Upper lobe of left lung (tissue), 6 donors: ENCODE data around the gene GPR82. TPM values are rescaled to one million over a fixed set of nuclear protein-coding genes. Genes with fewer than 3 reads are reported as not detected.

ENCODE experiments used
- ATAC-seq, 2 donors: fragments of 200-7000 bp; cut with Tn5 transposase; one replicate each; pipeline ENCODE4 v1.9.1; 2022; ENCODE audit warnings: mild to moderate bottlenecking in 2 of 2, moderate library complexity in 2 of 2; ENCODE audit not compliant: low FRiP score in 2 of 2
- DNase-seq, 2 donors: peaks; one replicate each; pipeline ENCODE4 v3.0.0-alpha.2; 2019 to 2020
- H3K27ac ChIP-seq, 4 donors: fragments of 200-600 bp; sonication (generic); one replicate each; pipeline ENCODE4 v1.5.1; 2016 to 2019
- H3K27me3 ChIP-seq, 4 donors: fragments of 200-600 bp; sonication (generic); one replicate each; pipeline ENCODE4 v1.5.1; 2017 to 2019
- H3K36me3 ChIP-seq, 4 donors: fragments of 200-600 bp; sonication (generic); one replicate each; pipeline ENCODE4 v1.5.1; 2016 to 2019
- H3K4me1 ChIP-seq, 4 donors: fragments of 200-600 bp; sonication (generic); one replicate each; pipeline ENCODE4 v1.5.1; 2018 to 2019
- H3K4me3 ChIP-seq, 4 donors: fragments of 200-600 bp; sonication (generic); one replicate each; pipeline ENCODE4 v1.5.1; 2017 to 2019; ENCODE audit warnings: mild to moderate bottlenecking in 2 of 4, moderate library complexity in 1 of 4
- H3K9me3 ChIP-seq, 4 donors: fragments of 200-600 bp; sonication (generic); one replicate each; pipeline ENCODE4 v1.5.1; 2018 to 2019
- EP300 ChIP-seq, 4 donors: sonication (generic); formaldehyde crosslinking; IDR thresholded peaks; one replicate each; pipeline ENCODE4 v1.5.1; 2017; ENCODE audit warnings: antibody characterized with exemption in 4 of 4, control low read depth in 2 of 4
- POLR2A ChIP-seq, 4 donors: fragments of 450-650 bp; IDR thresholded peaks; one replicate each; pipeline ENCODE4 v1.5.1; 2016 to 2017; ENCODE audit warnings: antibody characterized with exemption in 4 of 4, mild to moderate bottlenecking in 2 of 4
- POLR2AphosphoS5 ChIP-seq, 2 donors: sonication (generic); formaldehyde crosslinking; IDR thresholded peaks; one replicate each; pipeline ENCODE4 v1.5.1; 2017; ENCODE audit warnings: antibody characterized with exemption in 2 of 2
- WGBS, 2 donors: methylation state at CpG; one replicate each; pipeline ENCODE4 v1.1.5; 2017 to 2018; 5-methylcytosine and 5-hydroxymethylcytosine counted together
- total RNA-seq, 6 donors: library from RNA; depleted of rRNA in 4 of 6; stranded (reverse); fragments of >200 nt in 4 of 6; gene quantifications; one replicate each; pipeline versions ENCODE4 v1.1.0 to v1.2.1, GENCODE V29; 2016 to 2021
- TF ChIP-seq, protein P1 (sequence below), 6 experiments: fragments of 450-650 bp in 4 of 6; fragments of 200-600 bp in 2 of 6; sonication (generic) in 2 of 6; IDR thresholded peaks; one replicate each; pipeline ENCODE4 v1.5.1; 2016 to 2019; ENCODE audit warnings: antibody characterized with exemption in 6 of 6
- donor health status: DM: no; HTN: no; CAD: no; lungs with moderate emphysema.
- donor health status: DM: no; HTN: yes; CAD: no; lungs with severe emphysema.

GPR82 gene
- total RNA-seq, 6 donors from 2014 or later: 0.20 to 0.74 (median 0.49) TPM; not detected in 2

GRCh38 chrX:41721590-41721989 is 2.4 kb upstream of the GPR82 start:
- Histone ChIP-seq H3K36me3 (no peaks in the 10 kb centered on the region), H3K4me1 (no peaks in the 10 kb centered on the region), H3K9me3 (peaks cover 0 to 23% (median 0%) of the 10 kb centered on the region in 4 donors), H3K27ac (no peak overlapping the region), H3K4me3 (no peak overlapping the region), H3K27me3 (no peaks in the 10 kb centered on the region)
- DNase-seq: no peak
- 65 to 92% methylated on average over 1 of the region's 1 CpG for WGBS, 2 donors
- no peak for ATAC-seq
- TF ChIP-seq POLR2AphosphoS5 (IDR thresholded peaks at IDR 0.05): no peak

GRCh38 chrX:41722214-41722613 is 1.8 kb upstream of the GPR82 start:
- Histone ChIP-seq H3K27ac (no peak overlapping the region), H3K36me3 (no peaks in the 10 kb centered on the region), H3K4me3 (no peak overlapping the region), H3K4me1 (no peaks in the 10 kb centered on the region), H3K9me3 (peaks cover 0 to 17% (median 0%) of the 10 kb centered on the region in 4 donors), H3K27me3 (no peaks in the 10 kb centered on the region)
- DNase-seq (no peak), ATAC-seq (no peak)
- TF ChIP-seq, protein P1, sequence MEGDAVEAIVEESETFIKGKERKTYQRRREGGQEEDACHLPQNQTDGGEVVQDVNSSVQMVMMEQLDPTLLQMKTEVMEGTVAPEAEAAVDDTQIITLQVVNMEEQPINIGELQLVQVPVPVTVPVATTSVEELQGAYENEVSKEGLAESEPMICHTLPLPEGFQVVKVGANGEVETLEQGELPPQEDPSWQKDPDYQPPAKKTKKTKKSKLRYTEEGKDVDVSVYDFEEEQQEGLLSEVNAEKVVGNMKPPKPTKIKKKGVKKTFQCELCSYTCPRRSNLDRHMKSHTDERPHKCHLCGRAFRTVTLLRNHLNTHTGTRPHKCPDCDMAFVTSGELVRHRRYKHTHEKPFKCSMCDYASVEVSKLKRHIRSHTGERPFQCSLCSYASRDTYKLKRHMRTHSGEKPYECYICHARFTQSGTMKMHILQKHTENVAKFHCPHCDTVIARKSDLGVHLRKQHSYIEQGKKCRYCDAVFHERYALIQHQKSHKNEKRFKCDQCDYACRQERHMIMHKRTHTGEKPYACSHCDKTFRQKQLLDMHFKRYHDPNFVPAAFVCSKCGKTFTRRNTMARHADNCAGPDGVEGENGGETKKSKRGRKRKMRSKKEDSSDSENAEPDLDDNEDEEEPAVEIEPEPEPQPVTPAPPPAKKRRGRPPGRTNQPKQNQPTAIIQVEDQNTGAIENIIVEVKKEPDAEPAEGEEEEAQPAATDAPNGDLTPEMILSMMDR (IDR thresholded peaks at IDR 0.05): no peak
- TF ChIP-seq POLR2A (IDR thresholded peaks at IDR 0.05) (no peak), POLR2AphosphoS5 (IDR thresholded peaks at IDR 0.05) (no peak)
- WGBS, 2 donors: 91 to 93% methylated on average over 3 of the region's 3 CpGs

DNA sequence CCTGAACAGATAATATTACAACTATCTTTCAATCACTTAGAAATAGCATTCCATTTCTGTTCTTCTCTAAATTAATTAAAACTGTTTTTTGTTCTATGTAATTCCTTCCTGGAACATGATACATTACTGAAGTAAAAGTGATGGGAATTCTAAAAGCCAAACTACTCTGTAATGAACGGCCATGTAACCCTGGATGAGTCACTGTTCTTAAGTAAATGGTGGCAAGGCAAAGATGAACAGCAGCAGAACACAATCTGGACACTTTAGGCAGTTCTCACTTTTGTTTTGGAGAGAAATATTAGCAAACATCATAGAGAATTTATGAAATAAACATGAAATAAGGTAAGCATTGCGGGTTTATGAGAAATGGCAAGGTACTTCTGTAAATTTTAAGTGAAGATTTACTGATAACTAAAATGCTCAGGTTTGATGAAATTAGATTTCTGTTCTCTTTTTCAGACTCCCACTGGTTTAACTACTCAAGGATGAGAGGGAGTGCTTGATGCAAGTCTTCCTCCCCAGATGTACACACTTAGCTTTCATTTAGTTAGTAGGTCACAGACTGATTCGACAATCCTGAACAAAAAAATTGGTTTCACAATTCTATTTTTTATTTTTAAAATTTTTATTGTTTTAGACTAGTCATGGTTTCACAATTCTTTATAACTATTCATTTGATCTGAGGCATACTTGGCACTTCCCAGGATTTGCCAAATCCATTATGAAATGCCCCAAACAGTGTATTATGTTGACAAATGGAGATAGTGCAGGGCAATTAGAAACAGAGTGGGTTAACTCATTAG is 964 bp upstream of the GPR82 start:
- H3K36me3 ChIP-seq: no peaks in the 10 kb centered on the region
- H3K4me3 ChIP-seq: no peak overlapping the region
- TF ChIP-seq, protein P1 (IDR thresholded peaks at IDR 0.05): no peak
- TF ChIP-seq POLR2A (IDR thresholded peaks at IDR 0.05): no peak
- no peak for TF ChIP-seq POLR2AphosphoS5 (IDR thresholded peaks at IDR 0.05)
- TF ChIP-seq EP300 (IDR thresholded peaks at IDR 0.05): no peak
- H3K27me3 ChIP-seq: no peaks in the 10 kb centered on the region
- H3K27ac ChIP-seq: no peak overlapping the region
- H3K4me1 ChIP-seq: no peaks in the 10 kb centered on the region
- no peak for ATAC-seq
- no peak for DNase-seq
- peaks cover 0 to 9% (median 0%) of the 10 kb centered on the region in 4 donors for H3K9me3 ChIP-seq
- WGBS, 2 donors: 68 to 69% methylated on average over 3 of the region's 3 CpGs

DNA sequence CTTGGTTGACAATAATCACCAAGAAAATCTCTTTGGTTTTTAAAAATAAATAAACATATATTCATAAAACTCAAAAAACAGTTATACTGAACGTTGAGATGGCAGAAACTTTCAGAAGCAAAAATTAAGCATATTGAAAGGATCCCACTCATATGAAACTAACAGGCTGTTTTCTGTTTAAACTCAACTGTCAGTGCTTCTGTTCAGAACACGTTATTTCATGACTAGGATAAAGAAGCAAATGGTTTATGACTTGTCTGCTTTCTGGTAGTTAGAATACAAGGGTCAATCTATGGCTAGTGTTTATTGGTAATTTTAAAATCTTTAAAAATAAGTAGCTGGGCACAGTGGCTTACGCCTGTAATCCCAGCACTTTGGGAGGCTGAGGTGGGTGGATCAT is 4.1 kb downstream of the GPR82 start:
- Histone ChIP-seq H3K4me1 (no peaks in the 10 kb centered on the region), H3K27ac (no peak overlapping the region), H3K9me3 (no peaks in the 10 kb centered on the region), H3K27me3 (no peaks in the 10 kb centered on the region), H3K36me3 (no peaks in the 10 kb centered on the region), H3K4me3 (no peak overlapping the region)
- TF ChIP-seq, protein P1 (IDR thresholded peaks at IDR 0.05): no peak
- no peak for TF ChIP-seq POLR2AphosphoS5 (IDR thresholded peaks at IDR 0.05)
- no peak for TF ChIP-seq POLR2A (IDR thresholded peaks at IDR 0.05)
- no peak for TF ChIP-seq EP300 (IDR thresholded peaks at IDR 0.05)
- ATAC-seq: no peak
- 64 to 88% methylated on average over 3 of the region's 3 CpGs for WGBS, 2 donors
- no peak for DNase-seq

DNA sequence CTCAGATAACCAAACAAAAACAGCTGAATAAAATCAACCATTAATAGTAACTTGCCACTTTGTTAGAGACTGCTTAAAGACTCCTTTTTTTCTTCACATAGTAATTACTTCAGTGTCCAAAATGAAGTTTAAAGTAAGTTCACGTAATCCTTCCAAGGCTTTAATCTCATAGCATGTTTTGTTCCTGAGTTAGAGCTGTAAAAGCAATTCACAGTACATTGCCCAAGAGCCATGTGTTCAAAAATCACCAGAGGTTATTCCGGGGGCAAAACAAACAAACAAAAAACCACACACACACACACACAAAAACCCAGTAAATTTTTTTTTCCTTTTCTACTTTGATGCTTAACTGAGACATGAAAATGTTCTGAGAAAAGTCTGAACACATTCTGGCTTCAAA is 6.1 kb downstream of the GPR82 start:
- ATAC-seq (no peak), DNase-seq (no peak)
- Histone ChIP-seq H3K27me3 (no peaks in the 10 kb centered on the region), H3K36me3 (no peaks in the 10 kb centered on the region), H3K4me1 (no peaks in the 10 kb centered on the region), H3K27ac (no peak overlapping the region), H3K4me3 (no peak overlapping the region), H3K9me3 (no peaks in the 10 kb centered on the region)
- no peak for TF ChIP-seq POLR2A (IDR thresholded peaks at IDR 0.05)
- no peak for TF ChIP-seq EP300 (IDR thresholded peaks at IDR 0.05)
- TF ChIP-seq, protein P1 (IDR thresholded peaks at IDR 0.05): no peak
- TF ChIP-seq POLR2AphosphoS5 (IDR thresholded peaks at IDR 0.05): no peak
- 69 to 76% methylated on average over 2 of the region's 2 CpGs for WGBS, 2 donors
